ENCODE measurements around the gene MCM5. TPM values are rescaled to one million over a fixed set of nuclear protein-coding genes. Genes with fewer than 3 reads are reported as not detected.
"Not testable (repeated sequence)": the region's sequence is repeated elsewhere in the genome, so short reads cannot be mapped to it uniquely, and the experiment has no call there.

Gene MCM5
- total and polyA plus RNA-seq, 2 experiments from 2014 or later = 34.4 to 51.5 TPM

GRCh38 chr22:35456757-35457156 is 56.8 kb downstream of the MCM5 start:
- Histone ChIP-seq H3K9ac (no peak overlapping the region), H3K9me3 (ENCODE audit: low read depth) (no peaks in the 10 kb centered on the region), H3K4me2 (ENCODE audit: unreplicated experiment) (no peak overlapping the region), H3K4me3 (no peak overlapping the region), H3K79me2 (ENCODE audit: insufficient read depth) (no peaks in the 10 kb centered on the region), H2AFZ (no peak overlapping the region), H4K20me1 (ENCODE audit: insufficient read depth) (no peaks in the 10 kb centered on the region), H3K4me1 (ENCODE audit: insufficient read depth) (no peaks in the 10 kb centered on the region), H3K9me2 (ENCODE audit: insufficient read depth) (no peaks in the 10 kb centered on the region), H3K27me3 (replicated peaks; ENCODE audit: insufficient read depth) (no peaks in the 10 kb centered on the region), H3K36me3 (ENCODE audit: low read depth) (no peaks in the 10 kb centered on the region), H3F3A (ENCODE audit: insufficient read depth) (no peaks in the 10 kb centered on the region), H3K27ac (no peak overlapping the region)
- in situ Hi-C loops (cut with MboI) = no loop called here
- no peak for TF ChIP-seq EZH2 (IDR thresholded peaks at IDR 0.05; ENCODE audit: insufficient read depth, poor library complexity, severe bottlenecking)
- TF ChIP-seq EZH2phosphoT487 (IDR thresholded peaks at IDR 0.05; ENCODE audit: insufficient read depth, low read depth) = no peak
- 88% methylated on average over 10 of the region's 10 CpGs for WGBS, 2 experiments (ENCODE audit: low coverage in 1 of 2, low lambda C conversion rate in 2 of 2, missing lambda C conversion rate in 2 of 2)
- DNase-seq = no peak

DNA sequence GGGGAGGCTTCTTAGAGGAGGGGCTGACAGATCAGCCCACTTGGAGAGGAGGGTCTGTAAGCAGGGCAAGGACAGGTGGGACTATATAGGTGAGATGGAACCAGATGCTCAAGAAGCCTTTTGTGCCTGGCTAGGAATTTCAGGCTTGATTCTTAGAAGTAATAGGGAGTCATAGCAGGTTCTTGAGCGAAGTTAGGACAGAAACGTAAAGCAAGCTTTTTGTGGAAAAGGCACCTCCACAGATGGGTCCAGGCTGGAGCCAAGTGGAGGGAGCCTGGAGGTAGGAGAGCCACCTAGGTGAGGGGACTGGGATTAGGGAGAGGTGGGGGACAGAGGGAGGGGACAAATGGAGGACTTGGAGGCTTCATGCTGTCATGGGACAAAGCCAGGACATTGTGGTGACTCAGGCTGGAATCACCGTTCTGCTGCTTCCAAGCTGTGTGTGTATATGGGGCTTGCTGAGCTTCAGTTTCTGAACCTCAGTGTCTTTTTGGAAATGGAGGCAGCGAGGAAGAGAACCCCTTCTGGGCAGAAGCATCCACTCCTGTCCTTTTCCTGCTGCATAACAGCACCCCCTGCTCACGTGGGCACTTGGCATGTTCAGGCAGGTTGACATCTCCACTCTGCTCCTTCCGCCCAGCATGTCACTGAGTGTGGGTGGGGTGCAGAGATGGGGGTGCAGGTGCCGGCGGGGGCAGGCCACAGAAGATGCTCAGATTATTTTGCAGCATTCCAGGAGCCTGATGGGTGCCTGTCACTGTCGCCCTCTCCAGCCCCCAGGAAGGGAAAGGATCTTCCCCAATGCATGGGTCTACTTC is 58.0 kb downstream of the MCM5 start:
- no peak overlapping the region for H2AFZ ChIP-seq
- H3K4me2 ChIP-seq (ENCODE audit: unreplicated experiment) = no peak overlapping the region
- H3F3A ChIP-seq (ENCODE audit: insufficient read depth) = no peaks in the 10 kb centered on the region
- in situ Hi-C loops (cut with MboI) = no loop called here
- no peaks in the 10 kb centered on the region for H3K36me3 ChIP-seq (ENCODE audit: low read depth)
- WGBS, 2 experiments (ENCODE audit: low coverage in 1 of 2, low lambda C conversion rate in 2 of 2, missing lambda C conversion rate in 2 of 2) = 50 to 65% methylated on average over 9 of the region's 9 CpGs
- H3K79me2 ChIP-seq (ENCODE audit: insufficient read depth) = no peaks in the 10 kb centered on the region
- H3K9ac ChIP-seq = no peak overlapping the region
- no peaks in the 10 kb centered on the region for H3K4me1 ChIP-seq (ENCODE audit: insufficient read depth)
- no peak overlapping the region for H3K4me3 ChIP-seq
- no peaks in the 10 kb centered on the region for H3K27me3 ChIP-seq (replicated peaks; ENCODE audit: insufficient read depth)
- no peaks in the 10 kb centered on the region for H3K9me3 ChIP-seq (ENCODE audit: low read depth)
- DNase-seq = peak; percentile 58
- TF ChIP-seq EZH2phosphoT487 (IDR thresholded peaks at IDR 0.05; ENCODE audit: insufficient read depth, low read depth) (no peak), EZH2 (IDR thresholded peaks at IDR 0.05; ENCODE audit: insufficient read depth, poor library complexity, severe bottlenecking) (no peak)
- H3K9me2 ChIP-seq (ENCODE audit: insufficient read depth) = no peaks in the 10 kb centered on the region
- H4K20me1 ChIP-seq (ENCODE audit: insufficient read depth) = no peaks in the 10 kb centered on the region
- H3K27ac ChIP-seq = no peak overlapping the region

- Histone ChIP-seq H3K27me3 (replicated peaks; ENCODE audit: insufficient read depth) (no peaks in the 10 kb centered on the region), H3K36me3 (ENCODE audit: low read depth) (no peaks in the 10 kb centered on the region), H3K9me2 (ENCODE audit: insufficient read depth) (no peaks in the 10 kb centered on the region), H4K20me1 (ENCODE audit: insufficient read depth) (no peaks in the 10 kb centered on the region), H2AFZ (no peak overlapping the region), H3F3A (ENCODE audit: insufficient read depth) (no peaks in the 10 kb centered on the region), H3K79me2 (ENCODE audit: insufficient read depth) (no peaks in the 10 kb centered on the region), H3K4me2 (ENCODE audit: unreplicated experiment) (no peak overlapping the region), H3K9ac (no peak overlapping the region), H3K4me3 (no peak overlapping the region), H3K27ac (no peak overlapping the region), H3K9me3 (ENCODE audit: low read depth) (no peaks in the 10 kb centered on the region), H3K4me1 (ENCODE audit: insufficient read depth) (no peaks in the 10 kb centered on the region)
- in situ Hi-C loops (cut with MboI) = no loop called here
- DNase-seq = no peak
- WGBS, 2 experiments (ENCODE audit: low coverage in 1 of 2, low lambda C conversion rate in 2 of 2, missing lambda C conversion rate in 2 of 2) = 82 to 91% methylated on average over 18 of the region's 18 CpGs
- TF ChIP-seq EZH2 (IDR thresholded peaks at IDR 0.05; ENCODE audit: insufficient read depth, poor library complexity, severe bottlenecking) (no peak), EZH2phosphoT487 (IDR thresholded peaks at IDR 0.05; ENCODE audit: insufficient read depth, low read depth) (no peak)
Observed at GRCh38 chr22:35458547-35459422, 58.8 kb downstream of the MCM5 start.

GRCh38 chr22:35459423-35459894 is 59.5 kb downstream of the MCM5 start:
- WGBS, 2 experiments (ENCODE audit: low coverage in 1 of 2, low lambda C conversion rate in 2 of 2, missing lambda C conversion rate in 2 of 2) = 93 to 95% methylated on average over 14 of the region's 14 CpGs
- Histone ChIP-seq H3K9ac (no peak overlapping the region), H3K4me2 (ENCODE audit: unreplicated experiment) (no peak overlapping the region), H4K20me1 (ENCODE audit: insufficient read depth) (no peaks in the 10 kb centered on the region), H3K9me3 (ENCODE audit: low read depth) (no peaks in the 10 kb centered on the region), H3F3A (ENCODE audit: insufficient read depth) (no peaks in the 10 kb centered on the region), H3K36me3 (ENCODE audit: low read depth) (no peaks in the 10 kb centered on the region), H2AFZ (no peak overlapping the region), H3K4me3 (no peak overlapping the region), H3K9me2 (ENCODE audit: insufficient read depth) (no peaks in the 10 kb centered on the region), H3K79me2 (ENCODE audit: insufficient read depth) (no peaks in the 10 kb centered on the region), H3K27ac (no peak overlapping the region), H3K27me3 (replicated peaks; ENCODE audit: insufficient read depth) (no peaks in the 10 kb centered on the region), H3K4me1 (ENCODE audit: insufficient read depth) (no peaks in the 10 kb centered on the region)
- in situ Hi-C loops (cut with MboI) = no loop called here
- TF ChIP-seq EZH2phosphoT487 (IDR thresholded peaks at IDR 0.05; ENCODE audit: insufficient read depth, low read depth) (no peak), EZH2 (IDR thresholded peaks at IDR 0.05; ENCODE audit: insufficient read depth, poor library complexity, severe bottlenecking) (no peak)
- DNase-seq = no peak

DNA sequence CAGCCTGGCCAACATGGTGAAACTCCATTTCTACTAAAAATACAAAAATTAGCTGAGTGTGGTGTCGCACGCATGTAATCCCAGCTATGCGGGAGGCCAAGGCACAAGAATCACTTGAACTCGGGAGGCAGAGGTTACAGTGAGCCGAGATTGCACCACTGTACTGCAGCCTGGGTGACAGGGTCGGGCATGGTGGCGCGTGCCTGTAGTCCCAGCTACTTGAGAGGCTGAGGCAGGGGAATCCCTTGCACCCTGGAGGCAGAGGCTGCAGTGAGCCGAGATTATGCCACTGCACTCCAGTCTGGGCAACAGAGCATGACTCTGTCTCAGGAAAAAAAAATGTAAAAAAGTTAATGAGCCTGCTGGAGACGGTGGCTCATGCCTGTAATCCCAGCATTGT is 60.0 kb downstream of the MCM5 start:
- H3K4me2 ChIP-seq (ENCODE audit: unreplicated experiment); H2AFZ ChIP-seq; H3K79me2 ChIP-seq (ENCODE audit: insufficient read depth); H3K4me3 ChIP-seq; H3K4me1 ChIP-seq (ENCODE audit: insufficient read depth); H3K9me2 ChIP-seq (ENCODE audit: insufficient read depth); H3K36me3 ChIP-seq (ENCODE audit: low read depth); H4K20me1 ChIP-seq (ENCODE audit: insufficient read depth); H3K27ac ChIP-seq; in situ Hi-C loops (cut with MboI); DNase-seq; H3K27me3 ChIP-seq (replicated peaks; ENCODE audit: insufficient read depth); H3K9me3 ChIP-seq (ENCODE audit: low read depth); H3F3A ChIP-seq (ENCODE audit: insufficient read depth); H3K9ac ChIP-seq: not testable (repeated sequence)
- WGBS, 2 experiments (ENCODE audit: low coverage in 1 of 2, low lambda C conversion rate in 2 of 2, missing lambda C conversion rate in 2 of 2) = 88 to 89% methylated on average over 10 of the region's 10 CpGs
